HCT116 (cell line): ENCODE results near the gene TH.

ENCODE experiments used
- EZH2 ChIP-seq: fragments of 200-600 bp; sonication (generic); IDR thresholded peaks from 2 replicates; pipeline ENCODE4 v1.6.1; 2017; ENCODE audit warnings: antibody characterized with exemption, mixed run types
- TF ChIP-seq, protein P1 (sequence below), 3 experiments: fragments of 200-600 bp in 1 of 3; sonication (generic) in 1 of 3; IDR thresholded peaks in 2 of 3; conservative IDR thresholded peaks in 1 of 3; 2 replicates each; pipeline ENCODE4 v1.5.1; 2012 to 2017; ENCODE audit warnings: low read depth in 2 of 3, low read length in 2 of 3, antibody characterized with exemption in 1 of 3, borderline replicate concordance in 1 of 3, control low read depth in 1 of 3, mild to moderate bottlenecking in 1 of 3, mixed read lengths in 1 of 3, mixed run types in 1 of 3, moderate library complexity in 1 of 3; ENCODE audit not compliant: insufficient read depth in 1 of 3

DNA sequence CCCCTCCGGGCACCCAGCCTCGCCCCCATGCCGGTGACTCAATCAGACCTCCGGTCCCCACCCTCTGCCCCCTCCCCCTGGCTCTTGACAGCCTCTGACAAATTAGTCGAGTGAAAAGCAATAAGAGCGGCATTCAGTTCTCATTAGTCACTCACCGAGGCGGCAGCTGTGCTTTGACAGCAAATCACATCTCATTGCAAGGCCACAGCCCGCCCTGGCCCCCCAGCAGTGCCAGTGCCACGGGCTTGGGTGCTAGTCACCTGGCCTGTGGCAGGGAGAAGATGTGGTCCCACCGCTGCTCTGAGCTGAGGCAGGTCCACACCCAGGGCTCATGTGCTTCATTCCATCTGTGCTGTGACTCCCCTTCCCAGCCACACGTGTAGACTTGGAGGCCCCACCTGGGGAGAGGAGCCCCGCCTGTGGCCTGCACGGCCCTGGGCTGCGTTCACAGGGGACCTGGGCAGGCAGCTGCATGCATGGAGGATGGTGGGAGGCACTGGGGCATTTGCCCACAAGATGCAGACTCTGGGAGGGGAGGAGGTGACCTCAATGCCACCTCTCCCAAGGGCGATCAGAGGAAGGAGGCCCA lies 7.4 kb upstream of the TH start:
- TF ChIP-seq, protein P1, sequence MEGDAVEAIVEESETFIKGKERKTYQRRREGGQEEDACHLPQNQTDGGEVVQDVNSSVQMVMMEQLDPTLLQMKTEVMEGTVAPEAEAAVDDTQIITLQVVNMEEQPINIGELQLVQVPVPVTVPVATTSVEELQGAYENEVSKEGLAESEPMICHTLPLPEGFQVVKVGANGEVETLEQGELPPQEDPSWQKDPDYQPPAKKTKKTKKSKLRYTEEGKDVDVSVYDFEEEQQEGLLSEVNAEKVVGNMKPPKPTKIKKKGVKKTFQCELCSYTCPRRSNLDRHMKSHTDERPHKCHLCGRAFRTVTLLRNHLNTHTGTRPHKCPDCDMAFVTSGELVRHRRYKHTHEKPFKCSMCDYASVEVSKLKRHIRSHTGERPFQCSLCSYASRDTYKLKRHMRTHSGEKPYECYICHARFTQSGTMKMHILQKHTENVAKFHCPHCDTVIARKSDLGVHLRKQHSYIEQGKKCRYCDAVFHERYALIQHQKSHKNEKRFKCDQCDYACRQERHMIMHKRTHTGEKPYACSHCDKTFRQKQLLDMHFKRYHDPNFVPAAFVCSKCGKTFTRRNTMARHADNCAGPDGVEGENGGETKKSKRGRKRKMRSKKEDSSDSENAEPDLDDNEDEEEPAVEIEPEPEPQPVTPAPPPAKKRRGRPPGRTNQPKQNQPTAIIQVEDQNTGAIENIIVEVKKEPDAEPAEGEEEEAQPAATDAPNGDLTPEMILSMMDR (IDR thresholded peaks at IDR 0.05 in 2 of 3, conservative IDR thresholded peaks at IDR 0.05 in 1 of 3; ENCODE audit: borderline replicate concordance in 1 of 3, insufficient read depth in 1 of 3, low read depth in 2 of 3, low read length in 2 of 3), result no peak
- no peak for TF ChIP-seq EZH2
